Neural cell (in vitro differentiated cells): ENCODE measurements around the gene DDT.

Experiments
- CTCF ChIP-seq: fragments of 450-650 bp; IDR thresholded peaks from 2 replicates; pipeline ENCODE4 v1.5.1; 2014; ENCODE audit warnings: antibody characterized with exemption, mild to moderate bottlenecking, moderate library complexity; ENCODE audit not compliant: poor library complexity, severe bottlenecking
- EZH2 ChIP-seq: fragments of 200-600, 300-800 bp; shearing (Covaris generic), sonication (generic); IDR thresholded peaks from 2 replicates; pipeline ENCODE4 v1.6.1; 2014; ENCODE audit warnings: antibody characterized with exemption, low read length, borderline replicate concordance, mild to moderate bottlenecking; ENCODE audit not compliant: insufficient read depth, poor library complexity, severe bottlenecking
- POLR2AphosphoS5 ChIP-seq: IDR thresholded peaks from 2 replicates; pipeline ENCODE4 v1.6.1; 2012
- REST ChIP-seq: IDR thresholded peaks from 2 replicates; pipeline ENCODE4 v1.6.1; 2012; ENCODE audit warnings: borderline replicate concordance
- TAF1 ChIP-seq: IDR thresholded peaks from 2 replicates; pipeline ENCODE4 v1.6.1; 2012; ENCODE audit warnings: low read depth

- TF ChIP-seq EZH2 (no peak), CTCF (no peak), POLR2AphosphoS5 (no peak), TAF1 (no peak), REST (no peak)
Measured at GRCh38 chr22:24006207-24006913, 32.1 kb upstream of the DDT start.
